Stimulated activated naive CD4-positive, alpha-beta T cell (primary cell): Measurements from ENCODE around the gene ZNF283.

ENCODE experiments used
- DNase-seq, 6 experiments: peaks; one replicate each; lab custom pipeline; 2025; lab: John Stamatoyannopoulos, UW

Gene ZNF283

GRCh38 chr19:43826787-43827754 is at the start of gene ZNF283:
ZNF283 (plus strand) TSS chr19:43827321; CDS start chr19:43833505, 6,184 bp downstream.
- peak; percentile 53 to 80 (median 74) for DNase-seq

- no peak for DNase-seq
Measured at GRCh38 chr19:43778651-43779050, 48.5 kb upstream of the ZNF283 start.

- DNase-seq: no peak
Measured at GRCh38 chr19:43779147-43779819, 47.8 kb upstream of the ZNF283 start.

- peak in 2 of 6 experiments; percentile 8 to 13 for DNase-seq
Measured at GRCh38 chr19:43779820-43780219, 47.3 kb upstream of the ZNF283 start.

GRCh38 chr19:43780706-43781525 is 46.2 kb upstream of the ZNF283 start, which contains the start of gene KCNN4:
KCNN4 (minus strand) TSS chr19:43780973; CDS start chr19:43780861, 112 bp downstream.
- peak in 4 of 6 experiments; percentile 10 to 28 (median 17) for DNase-seq

GRCh38 chr19:43781630-43782310 is 45.4 kb upstream of the ZNF283 start:
- no peak for DNase-seq

- DNase-seq: no peak
Measured at GRCh38 chr19:43782311-43782660, 44.8 kb upstream of the ZNF283 start.

GRCh38 chr19:43782689-43783231 is 44.4 kb upstream of the ZNF283 start:
- DNase-seq: no peak

- DNase-seq: no peak
Measured at GRCh38 chr19:43783636-43784035, 43.5 kb upstream of the ZNF283 start.

- DNase-seq: peak; percentile 5 to 55 (median 28)
Measured at GRCh38 chr19:43784241-43784980, 42.7 kb upstream of the ZNF283 start.

- DNase-seq: peak; percentile 12 to 64 (median 40)
Measured at GRCh38 chr19:43784981-43785808, 41.9 kb upstream of the ZNF283 start.

GRCh38 chr19:43786665-43787064 is 40.5 kb upstream of the ZNF283 start:
- no peak for DNase-seq

- peak in 1 of 6 experiments; percentile 7 for DNase-seq
Measured at GRCh38 chr19:43789029-43789428, 38.1 kb upstream of the ZNF283 start.

- no peak for DNase-seq
Measured at GRCh38 chr19:43790587-43790986, 36.5 kb upstream of the ZNF283 start.

GRCh38 chr19:43797118-43797517 is 30.0 kb upstream of the ZNF283 start:
- no peak for DNase-seq

GRCh38 chr19:43797556-43797955 is 29.6 kb upstream of the ZNF283 start:
- no peak for DNase-seq

GRCh38 chr19:43798026-43798545 is 29.0 kb upstream of the ZNF283 start:
- no peak for DNase-seq

GRCh38 chr19:43798546-43799409 is 28.3 kb upstream of the ZNF283 start:
- peak in 3 of 6 experiments; percentile 5 to 22 (median 13) for DNase-seq
